Measurements from ENCODE around the gene ZBTB16. TPM values are rescaled to one million over a fixed set of nuclear protein-coding genes. Genes with fewer than 3 reads are reported as not detected.

The ZBTB16 gene
- total and polyA plus RNA-seq, 10 donors = 1.5 to 85.6 (median 42.1) TPM

- Histone ChIP-seq H3K9me3 (no peaks in the 10 kb centered on the region), H3K27ac (no peak overlapping the region), H3K27me3 (replicated peaks in 1 of 7) (peaks cover 0 to 17% (median 0%) of the 10 kb centered on the region in 7 donors), H3K36me3 (no peaks in the 10 kb centered on the region), H3K4me3 (no peak overlapping the region), H3K4me1 (peaks cover 5 to 18% (median 7%) of the 10 kb centered on the region in 6 donors)
- no peak for DNase-seq
- no peak for TF ChIP-seq CTCF (IDR thresholded peaks at IDR 0.05 in 8 of 11, conservative IDR thresholded peaks at IDR 0.05 in 3 of 11)
- TF ChIP-seq POLR2A (IDR thresholded peaks at IDR 0.05) = no peak
- no peak for TF ChIP-seq POLR2AphosphoS5 (IDR thresholded peaks at IDR 0.05)
- intact Hi-C loops (cut with DNase I; ENCODE audit: low total_unique reads) = loop anchor here (10.0 kb wide), 1 partner anchor 153 kb away; no protein-coding TSS in a partner anchor
- WGBS, 5 donors = 85 to 95% (median 93%) methylated on average over 18 of the region's 18 CpGs
Observed at GRCh38 chr11:114031246-114031966, 28.1 kb upstream of the ZBTB16 start.

GRCh38 chr11:114031967-114032320 is 27.6 kb upstream of the ZBTB16 start:
- DNase-seq = no peak
- no peaks in the 10 kb centered on the region for H3K9me3 ChIP-seq
- intact Hi-C loops (cut with DNase I; ENCODE audit: low total_unique reads) = loop anchor here (10.0 kb wide), 1 partner anchor 153 kb away; no protein-coding TSS in a partner anchor
- no peak overlapping the region for H3K27ac ChIP-seq
- TF ChIP-seq POLR2A (IDR thresholded peaks at IDR 0.05) (no peak), POLR2AphosphoS5 (IDR thresholded peaks at IDR 0.05) (no peak), CTCF (IDR thresholded peaks at IDR 0.05 in 8 of 11, conservative IDR thresholded peaks at IDR 0.05 in 3 of 11) (no peak)
- H3K4me3 ChIP-seq = no peak overlapping the region
- 66 to 88% (median 74%) methylated on average over 5 of the region's 5 CpGs for whole genome bisulfite sequencing, 5 donors
- peaks cover 0 to 18% (median 0%) of the 10 kb centered on the region in 7 donors for H3K27me3 ChIP-seq (replicated peaks in 1 of 7)
- H3K36me3 ChIP-seq = no peaks in the 10 kb centered on the region
- peaks cover 5 to 18% (median 11%) of the 10 kb centered on the region in 6 donors for H3K4me1 ChIP-seq

DNA sequence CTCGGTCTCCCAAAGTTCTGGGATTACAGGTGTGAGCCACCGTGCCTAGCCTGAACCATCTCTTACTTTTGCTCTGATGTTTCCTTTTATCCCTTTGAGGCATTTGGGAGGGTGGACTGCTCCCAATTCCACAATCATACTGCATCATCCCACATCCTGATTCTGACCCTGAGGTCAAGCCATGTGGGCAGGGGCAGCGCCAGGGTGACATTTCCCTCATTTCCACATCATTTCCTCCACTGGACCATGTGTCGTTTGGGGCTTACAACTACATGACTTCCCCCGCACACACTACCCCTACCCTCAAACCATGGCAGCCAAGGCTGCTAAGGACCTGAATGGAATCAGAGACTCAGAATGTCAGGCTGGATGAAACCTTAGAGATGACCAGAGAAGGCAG is 26.4 kb upstream of the ZBTB16 start:
- no peaks in the 10 kb centered on the region for H3K36me3 ChIP-seq
- peaks cover 5 to 19% (median 11%) of the 10 kb centered on the region in 6 donors for H3K4me1 ChIP-seq
- no peaks in the 10 kb centered on the region for H3K9me3 ChIP-seq
- peaks cover 0 to 10% (median 0%) of the 10 kb centered on the region in 7 donors for H3K27me3 ChIP-seq (replicated peaks in 1 of 7)
- DNase-seq = no peak
- intact Hi-C loops (cut with DNase I; ENCODE audit: low total_unique reads) = loop anchor here (10.0 kb wide), 1 partner anchor 152 kb away; no protein-coding TSS in a partner anchor
- H3K4me3 ChIP-seq = no peak overlapping the region
- H3K27ac ChIP-seq = no peak overlapping the region
- WGBS, 5 donors = 60 to 81% (median 67%) methylated on average over 5 of the region's 5 CpGs
- TF ChIP-seq POLR2A (IDR thresholded peaks at IDR 0.05) = no peak
- TF ChIP-seq CTCF (IDR thresholded peaks at IDR 0.05 in 8 of 11, conservative IDR thresholded peaks at IDR 0.05 in 3 of 11) = no peak
- TF ChIP-seq POLR2AphosphoS5 (IDR thresholded peaks at IDR 0.05) = no peak

GRCh38 chr11:114033572-114033971 is 25.9 kb upstream of the ZBTB16 start:
- intact Hi-C loops (cut with DNase I; ENCODE audit: low total_unique reads) = loop anchor here (10.0 kb wide), 1 partner anchor 151 kb away; no protein-coding TSS in a partner anchor
- H3K27ac ChIP-seq = no peak overlapping the region

More at GRCh38 chr11:114033572-114033971, 25.9 kb upstream of the ZBTB16 start:
- H3K27me3 ChIP-seq (replicated peaks in 1 of 7) = peaks cover 0 to 10% (median 0%) of the 10 kb centered on the region in 7 donors
- H3K9me3 ChIP-seq = no peaks in the 10 kb centered on the region
- no peaks in the 10 kb centered on the region for H3K36me3 ChIP-seq
- DNase-seq = no peak
- peaks cover 5 to 19% (median 11%) of the 10 kb centered on the region in 6 donors for H3K4me1 ChIP-seq
- no peak overlapping the region for H3K4me3 ChIP-seq
- no peak for TF ChIP-seq POLR2A (IDR thresholded peaks at IDR 0.05)
- TF ChIP-seq POLR2AphosphoS5 (IDR thresholded peaks at IDR 0.05) = no peak
- no peak for TF ChIP-seq CTCF (IDR thresholded peaks at IDR 0.05 in 8 of 11, conservative IDR thresholded peaks at IDR 0.05 in 3 of 11)
- 77 to 90% (median 85%) methylated on average over 2 of the region's 2 CpGs for WGBS, 5 donors

All from spleen (tissue), 11 donors.